Suprapubic skin (tissue), 4 donors: ENCODE measurements around the gene ADRA2C. TPM values are rescaled to one million over a fixed set of nuclear protein-coding genes. Genes with fewer than 3 reads are reported as not detected.

Experiments used
- DNase-seq, 2 donors: peaks; one replicate each; pipeline ENCODE4 v3.0.0-alpha.2; 2019; ENCODE audit warnings: low spot score in 2 of 2
- H3K27ac ChIP-seq: fragments of 200-600 bp; sonication (generic); one replicate; pipeline ENCODE4 v1.5.1; 2019
- H3K27me3 ChIP-seq: fragments of 200-600 bp; sonication (generic); one replicate; pipeline ENCODE4 v1.5.1; 2019
- H3K36me3 ChIP-seq: fragments of 200-600 bp; sonication (generic); one replicate; pipeline ENCODE4 v1.5.1; 2019
- H3K4me1 ChIP-seq: fragments of 200-600 bp; sonication (generic); one replicate; pipeline ENCODE4 v1.5.1; 2019
- H3K4me3 ChIP-seq: fragments of 200-600 bp; sonication (generic); one replicate; pipeline ENCODE4 v1.5.1; 2019; ENCODE audit warnings: mild to moderate bottlenecking
- H3K9me3 ChIP-seq: fragments of 200-600 bp; sonication (generic); one replicate; pipeline ENCODE4 v1.5.1; 2019
- CTCF ChIP-seq, 2 donors: fragments of 200-600 bp in 1 of 2; fragments of 450-650 bp in 1 of 2; sonication (generic) in 1 of 2; IDR thresholded peaks; one replicate each; pipeline ENCODE4 v1.5.1; 2016 to 2019; ENCODE audit warnings: antibody characterized with exemption in 2 of 2, mild to moderate bottlenecking in 1 of 2, moderate library complexity in 1 of 2
- EP300 ChIP-seq: sonication (generic); formaldehyde crosslinking; IDR thresholded peaks from one replicate; pipeline ENCODE4 v1.6.1; 2017; ENCODE audit warnings: antibody characterized with exemption
- POLR2A ChIP-seq, 2 donors: fragments of 450-650 bp; IDR thresholded peaks; one replicate each; pipeline ENCODE4 v1.6.1; 2017; ENCODE audit warnings: antibody characterized with exemption in 2 of 2, mild to moderate bottlenecking in 2 of 2, moderate library complexity in 2 of 2
- POLR2AphosphoS5 ChIP-seq, 3 donors: sonication (generic); formaldehyde crosslinking; IDR thresholded peaks; one replicate each; pipeline ENCODE4 v1.6.1; 2017; ENCODE audit warnings: antibody characterized with exemption in 3 of 3
- WGBS: methylation state at CpG from one replicate; pipeline ENCODE4 v1.1.5; 2018; 5-methylcytosine and 5-hydroxymethylcytosine counted together
- total RNA-seq, 4 donors: library from RNA; depleted of rRNA; stranded (reverse); fragments of >200 nt; gene quantifications; one replicate each; pipeline ENCODE4 v1.1.0, GENCODE V29; 2016

The ADRA2C gene
- total RNA-seq, 4 donors from 2014 or later = 2.6 to 5.3 (median 4.0) TPM

DNA sequence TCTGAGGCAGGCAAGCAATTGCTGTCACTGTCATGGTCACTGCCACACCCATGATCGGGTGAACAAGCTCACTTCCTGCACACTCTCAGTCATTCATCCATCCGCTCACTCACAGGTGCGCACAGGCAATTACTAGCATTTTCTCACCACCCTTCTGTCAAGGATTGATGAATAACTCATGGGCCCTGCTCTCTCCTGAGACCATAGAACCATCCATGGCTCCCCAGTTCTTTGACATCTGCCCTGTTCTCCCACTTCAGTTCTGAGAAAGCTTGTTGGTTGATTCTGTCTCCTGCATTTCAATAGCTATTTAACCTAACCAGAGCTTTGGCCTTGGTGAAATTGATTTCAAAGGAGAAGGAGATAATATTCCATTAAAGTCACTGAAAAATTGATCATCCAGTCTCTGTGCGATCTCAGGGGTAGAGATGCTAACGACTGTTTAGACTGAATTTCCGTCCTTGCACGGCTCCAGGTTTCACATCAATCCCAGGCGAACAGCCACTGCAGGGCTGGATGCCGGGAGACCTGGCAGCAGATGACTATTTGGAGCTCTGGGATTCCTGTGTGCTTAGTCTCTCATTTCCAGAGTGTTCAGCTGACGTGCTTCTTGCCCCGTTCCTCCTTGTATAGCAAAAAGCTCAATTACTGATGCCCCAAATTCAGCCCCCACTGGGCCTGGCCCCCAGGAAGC lies 36.9 kb upstream of the ADRA2C start:
- Histone ChIP-seq H3K9me3 (no peaks in the 10 kb centered on the region), H3K36me3 (no peaks in the 10 kb centered on the region), H3K27me3 (peaks cover 90% of the 10 kb centered on the region), H3K27ac (no peak overlapping the region), H3K4me3 (no peak overlapping the region), H3K4me1 (peaks cover 9% of the 10 kb centered on the region)
- DNase-seq = no peak
- TF ChIP-seq CTCF (IDR thresholded peaks at IDR 0.05) = no peak
- TF ChIP-seq POLR2A (IDR thresholded peaks at IDR 0.05) = no peak
- TF ChIP-seq POLR2AphosphoS5 (IDR thresholded peaks at IDR 0.05) = no peak
- no peak for TF ChIP-seq EP300
- 55% methylated on average over 11 of the region's 11 CpGs for WGBS

GRCh38 chr4:3729882-3730226 lies 36.3 kb upstream of the ADRA2C start:
- H3K9me3 ChIP-seq = no peaks in the 10 kb centered on the region
- peaks cover 90% of the 10 kb centered on the region for H3K27me3 ChIP-seq
- no peak for DNase-seq
- TF ChIP-seq POLR2A (IDR thresholded peaks at IDR 0.05) (no peak), POLR2AphosphoS5 (IDR thresholded peaks at IDR 0.05) (no peak), CTCF (IDR thresholded peaks at IDR 0.05) (no peak), EP300 (no peak)
- H3K27ac ChIP-seq = no peak overlapping the region
- no peaks in the 10 kb centered on the region for H3K36me3 ChIP-seq
- H3K4me3 ChIP-seq = no peak overlapping the region
- H3K4me1 ChIP-seq = peaks cover 4% of the 10 kb centered on the region
- no CpG with 5 or more reads among the region's 5 CpGs for WGBS

GRCh38 chr4:3730422-3731190 lies 35.6 kb upstream of the ADRA2C start:
- Histone ChIP-seq H3K27me3 (peaks cover 84% of the 10 kb centered on the region), H3K27ac (no peak overlapping the region), H3K4me3 (no peak overlapping the region), H3K4me1 (no peaks in the 10 kb centered on the region), H3K36me3 (no peaks in the 10 kb centered on the region), H3K9me3 (no peaks in the 10 kb centered on the region)
- TF ChIP-seq POLR2A (IDR thresholded peaks at IDR 0.05) (no peak), EP300 (no peak), CTCF (IDR thresholded peaks at IDR 0.05) (no peak), POLR2AphosphoS5 (IDR thresholded peaks at IDR 0.05) (no peak)
- no peak for DNase-seq
- 75% methylated on average over 4 of the region's 17 CpGs for WGBS

DNA sequence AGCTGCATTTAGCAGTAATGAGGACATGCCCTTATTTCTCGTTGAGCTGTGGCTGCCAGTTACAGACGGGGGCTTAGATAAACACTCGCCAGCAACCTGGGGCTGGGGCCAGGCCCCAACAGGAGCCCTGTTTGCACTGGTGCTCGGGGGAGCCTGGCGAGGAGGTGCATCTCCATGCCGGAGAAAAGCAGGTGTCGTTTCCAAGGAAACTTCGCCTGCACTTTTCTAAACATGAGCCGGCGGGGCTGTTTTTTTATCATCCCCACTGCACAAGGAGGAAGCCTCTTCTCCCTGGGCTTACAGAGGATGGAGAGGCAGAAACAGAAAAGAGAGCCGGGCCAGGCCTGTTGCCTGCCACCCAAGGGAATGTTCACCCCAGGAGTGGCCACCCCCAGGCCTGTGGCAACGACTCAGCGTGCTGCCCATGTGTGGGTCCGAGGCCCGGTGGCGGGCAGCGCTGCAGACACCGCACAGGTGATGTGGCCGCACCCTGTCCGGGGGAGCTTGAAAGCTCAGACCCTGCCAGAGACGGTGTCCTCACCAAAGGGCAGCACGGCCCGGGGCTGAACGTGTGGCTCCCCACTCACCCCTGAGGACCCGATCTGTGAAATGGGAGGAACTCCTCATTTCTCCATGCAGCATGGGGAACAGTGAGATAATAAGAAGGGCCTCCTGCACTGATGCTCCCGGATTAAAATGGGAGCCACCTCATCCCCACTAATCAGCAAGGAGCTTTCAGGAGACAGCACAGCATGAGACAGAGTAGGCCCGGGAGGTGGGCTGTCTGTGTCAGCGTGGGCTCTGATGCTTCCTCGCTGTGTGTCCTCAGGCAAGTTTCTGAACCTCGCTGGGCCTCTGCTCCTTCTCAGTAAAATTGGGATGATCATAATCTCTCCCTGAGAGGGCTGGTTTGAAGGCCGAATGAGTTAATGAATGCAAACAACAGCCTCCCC lies 33.8 kb upstream of the ADRA2C start:
- Histone ChIP-seq H3K4me1 (no peaks in the 10 kb centered on the region), H3K9me3 (no peaks in the 10 kb centered on the region), H3K36me3 (no peaks in the 10 kb centered on the region), H3K4me3 (no peak overlapping the region), H3K27me3 (peaks cover 66% of the 10 kb centered on the region), H3K27ac (no peak overlapping the region)
- TF ChIP-seq EP300 (no peak), CTCF (IDR thresholded peaks at IDR 0.05) (no peak), POLR2AphosphoS5 (IDR thresholded peaks at IDR 0.05) (no peak), POLR2A (IDR thresholded peaks at IDR 0.05) (no peak)
- no peak for DNase-seq
- WGBS = 81% methylated on average over 17 of the region's 31 CpGs
